Neural progenitor cell (in vitro differentiated cells): ENCODE results near the gene CHGA. TPM values are rescaled to one million over a fixed set of nuclear protein-coding genes. Genes with fewer than 3 reads are reported as not detected.

Experiments used
- DNase-seq: peaks from one replicate; pipeline ENCODE4 v3.0.0-alpha.2; 2016; ENCODE audit warnings: low spot score
- H2AFZ ChIP-seq: fragments of 200-600 bp; sonication (generic); replicated peaks from 2 replicates; pipeline ENCODE4 v1.6.1; 2016; ENCODE audit warnings: antibody characterized with exemption
- H3F3A ChIP-seq: fragments of 200-600 bp; sonication (generic); 2 replicates; pipeline ENCODE4 v1.6.1; 2016; ENCODE audit warnings: antibody characterized with exemption, low read depth
- H3K27ac ChIP-seq: fragments of 200-600 bp; sonication (generic); 2 replicates; pipeline ENCODE4 v1.5.1; 2016; ENCODE audit warnings: mild to moderate bottlenecking
- H3K27me3 ChIP-seq: fragments of 200-600 bp; sonication (generic); 2 replicates; pipeline ENCODE4 v1.6.1; 2016; ENCODE audit warnings: mild to moderate bottlenecking, moderate library complexity
- H3K36me3 ChIP-seq: fragments of 200-600 bp; sonication (generic); 2 replicates; pipeline ENCODE4 v1.5.1; 2016
- H3K4me1 ChIP-seq: fragments of 200-600 bp; sonication (generic); 2 replicates; pipeline ENCODE4 v1.6.1; 2016; ENCODE audit warnings: mixed run types
- H3K4me2 ChIP-seq: fragments of 200-600 bp; sonication (generic); 2 replicates; pipeline ENCODE4 v1.6.1; 2016
- H3K4me3 ChIP-seq: fragments of 200-600 bp; sonication (generic); 2 replicates; pipeline ENCODE4 v1.5.1; 2016
- H3K79me2 ChIP-seq: fragments of 200-600 bp; sonication (generic); 2 replicates; pipeline ENCODE4 v1.6.1; 2016; ENCODE audit warnings: low read depth
- H3K9ac ChIP-seq: fragments of 200-600 bp; sonication (generic); 2 replicates; pipeline ENCODE4 v1.6.1; 2016
- H3K9me3 ChIP-seq: fragments of 200-600 bp; sonication (generic); 2 replicates; pipeline ENCODE4 v1.5.1; 2016; ENCODE audit warnings: low read depth
- H4K20me1 ChIP-seq: fragments of 200-600 bp; sonication (generic); 2 replicates; pipeline ENCODE4 v1.6.1; 2016; ENCODE audit warnings: low read depth
- H3K27ac Mint-ChIP-seq: 3 replicates; pipeline ENCODE4 v1.8.0; 2021; ENCODE audit warnings: mixed read lengths
- H3K27me3 Mint-ChIP-seq: 2 replicates; pipeline ENCODE4 v1.8.0; 2022; ENCODE audit warnings: low read depth, mild to moderate bottlenecking, inconsistent platforms, moderate library complexity, mixed read lengths; ENCODE audit not compliant: insufficient read depth
- H3K36me3 Mint-ChIP-seq: 3 replicates; pipeline ENCODE4 v1.8.0; 2021; ENCODE audit warnings: mixed read lengths
- H3K4me1 Mint-ChIP-seq: 3 replicates; pipeline ENCODE4 v1.8.0; 2021; ENCODE audit warnings: mixed read lengths
- H3K4me3 Mint-ChIP-seq: 3 replicates; pipeline ENCODE4 v1.8.0; 2021; ENCODE audit warnings: mild to moderate bottlenecking, moderate library complexity, mixed read lengths
- H3K9me3 Mint-ChIP-seq: 3 replicates; pipeline ENCODE4 v1.8.0; 2020; ENCODE audit warnings: mixed read lengths
- CTCF ChIP-seq: fragments of 200-600 bp; sonication (generic); IDR thresholded peaks from 2 replicates; pipeline ENCODE4 v1.5.1; 2017; ENCODE audit warnings: antibody characterized with exemption, mild to moderate bottlenecking
- EZH2 ChIP-seq: fragments of 200-600 bp; sonication (generic); IDR thresholded peaks from 2 replicates; pipeline ENCODE4 v1.6.1; 2017; ENCODE audit warnings: antibody characterized with exemption, mild to moderate bottlenecking, moderate library complexity
- EZH2phosphoT487 ChIP-seq: fragments of 200-600 bp; sonication (generic); IDR thresholded peaks from 2 replicates; pipeline ENCODE4 v1.6.1; 2017; ENCODE audit warnings: antibody characterized with exemption
- total RNA-seq: library from RNA; depleted of rRNA; stranded (reverse); fragments of >200 nt; gene quantifications from 2 replicates; pipeline ENCODE4 v1.2.3, GENCODE V29; 2015; ENCODE audit warnings: low replicate concordance

The CHGA gene
- total RNA-seq, 1 donor from 2014 or later = not detected

GRCh38 chr14:92935446-92935845 is 12.5 kb downstream of the CHGA start:
- H3K27me3 ChIP-seq = no peaks in the 10 kb centered on the region
- no peak overlapping the region for H3K27ac Mint-ChIP-seq

GRCh38 chr14:92936085-92936484 is 13.1 kb downstream of the CHGA start:
- Mint-ChIP-seq H3K36me3 (no peaks in the 10 kb centered on the region), H3K27me3 (peaks cover 9% of the 10 kb centered on the region), H3K27ac (no peak overlapping the region), H3K4me3 (no peak overlapping the region), H3K4me1 (no peaks in the 10 kb centered on the region), H3K9me3 (no peaks in the 10 kb centered on the region)
- H3F3A ChIP-seq = no peaks in the 10 kb centered on the region
- no peak overlapping the region for H3K27ac ChIP-seq
- H3K4me2 ChIP-seq = no peak overlapping the region
- H3K27me3 ChIP-seq = no peaks in the 10 kb centered on the region
- H3K79me2 ChIP-seq = no peaks in the 10 kb centered on the region
- no peak overlapping the region for H3K9ac ChIP-seq
- H4K20me1 ChIP-seq = no peaks in the 10 kb centered on the region
- no peaks in the 10 kb centered on the region for H3K36me3 ChIP-seq
- TF ChIP-seq EZH2 (no peak), CTCF (no peak), EZH2phosphoT487 (no peak)
- no peak overlapping the region for H2AFZ ChIP-seq
- no peak overlapping the region for H3K4me3 ChIP-seq
- DNase-seq = no peak
- H3K4me1 ChIP-seq = no peaks in the 10 kb centered on the region
- no peaks in the 10 kb centered on the region for H3K9me3 ChIP-seq

More at GRCh38 chr14:92935446-92935845, 12.5 kb downstream of the CHGA start:
- TF ChIP-seq CTCF = no peak
- no peak for TF ChIP-seq EZH2
- TF ChIP-seq EZH2phosphoT487 = no peak
- no peaks in the 10 kb centered on the region for H4K20me1 ChIP-seq
- no peak overlapping the region for H3K27ac ChIP-seq
- H3K36me3 Mint-ChIP-seq = no peaks in the 10 kb centered on the region
- DNase-seq = no peak
- no peak overlapping the region for H3K4me2 ChIP-seq
- H2AFZ ChIP-seq = no peak overlapping the region
- peaks cover 8% of the 10 kb centered on the region for H3K27me3 Mint-ChIP-seq
- H3K9ac ChIP-seq = no peak overlapping the region
- no peaks in the 10 kb centered on the region for H3K9me3 Mint-ChIP-seq
- H3K4me3 ChIP-seq = no peak overlapping the region
- H3F3A ChIP-seq = no peaks in the 10 kb centered on the region
- no peaks in the 10 kb centered on the region for H3K79me2 ChIP-seq
- H3K36me3 ChIP-seq = no peaks in the 10 kb centered on the region
- H3K9me3 ChIP-seq = no peaks in the 10 kb centered on the region
- H3K4me1 Mint-ChIP-seq = no peaks in the 10 kb centered on the region
- no peak overlapping the region for H3K4me3 Mint-ChIP-seq
- no peaks in the 10 kb centered on the region for H3K4me1 ChIP-seq

GRCh38 chr14:92937051-92937937 is 14.3 kb downstream of the CHGA start:
- Histone ChIP-seq H3K27ac (no peak overlapping the region), H3K9me3 (no peaks in the 10 kb centered on the region), H3K4me2 (no peak overlapping the region), H3K4me1 (no peaks in the 10 kb centered on the region), H4K20me1 (no peaks in the 10 kb centered on the region), H3K27me3 (no peaks in the 10 kb centered on the region), H3K9ac (no peak overlapping the region), H3K79me2 (no peaks in the 10 kb centered on the region), H3K36me3 (no peaks in the 10 kb centered on the region), H3K4me3 (no peak overlapping the region), H3F3A (no peaks in the 10 kb centered on the region), H2AFZ (no peak overlapping the region)
- Mint-ChIP-seq H3K27me3 (peaks cover 12% of the 10 kb centered on the region), H3K27ac (no peak overlapping the region), H3K4me3 (no peak overlapping the region), H3K9me3 (no peaks in the 10 kb centered on the region), H3K36me3 (no peaks in the 10 kb centered on the region), H3K4me1 (no peaks in the 10 kb centered on the region)
- TF ChIP-seq EZH2phosphoT487 (no peak), CTCF (no peak)
- no peak for DNase-seq
